GM12878 (cell line): ENCODE data around the gene OR2Z1. TPM values are rescaled to one million over a fixed set of nuclear protein-coding genes. Genes with fewer than 3 reads are reported as not detected.

ENCODE experiments used
- ATAC-seq: fragments of 200-7000 bp; cut with Tn5 transposase; 3 replicates; pipeline ENCODE4 v1.9.1; 2020; ENCODE audit warnings: mild to moderate bottlenecking, moderate library complexity
- BruUV-seq: library from RNA; stranded (reverse); fragments of 400-500 nt; replicated peaks from 2 replicates; lab custom pipeline; 2021; lab: Mats Ljungman, UMichigan
- CTCF ChIA-PET: fragments of 300-600 bp; sonication (Branson Sonifier 250); formaldehyde crosslinking; extraction: SDS; loops from one replicate; lab custom pipeline; 2021; ENCODE audit warnings: inconsistent platforms; lab: Yijun Ruan, JAX
- POLR2A ChIA-PET: fragments of 350-600 bp; formaldehyde crosslinking; extraction: SDS; loops from one replicate; lab custom pipeline; 2021; ENCODE audit warnings: inconsistent platforms; lab: Charles Lee
- RAD21 ChIA-PET: fragments of 300-600 bp; sonication (Branson Sonifier 250); formaldehyde crosslinking; loops from one replicate; lab custom pipeline; 2023; ENCODE audit warnings: antibody characterized with exemption; ENCODE audit not compliant: unreplicated experiment; lab: Charles Lee
- SMC1A ChIA-PET: fragments of 300-600 bp; sonication (Branson Sonifier 250); formaldehyde crosslinking; loops from one replicate; lab custom pipeline; 2023; ENCODE audit not compliant: unreplicated experiment, uncharacterized antibody; lab: Charles Lee
- DNase-seq: peaks from one replicate; pipeline ENCODE4 v3.0.0-alpha.2; 2011; ENCODE audit warnings: low read depth, low spot score
- FAIRE-seq: peaks from 3 replicates; lab custom pipeline; 2011; peaks lifted over from hg19 to GRCh38; lab: Jason Lieb, UNC
- H2AFZ ChIP-seq: 2 replicates; pipeline ENCODE4 v1.6.0; 2011; ENCODE audit warnings: low read depth, low read length, control low read depth; ENCODE audit not compliant: control insufficient read depth
- H3K27ac ChIP-seq: 2 replicates; pipeline ENCODE4 v1.5.1; 2011; ENCODE audit warnings: control low read depth; ENCODE audit not compliant: control insufficient read depth, insufficient read depth
- H3K27me3 ChIP-seq, 2 experiments: replicated peaks in 1 of 2; 2 replicates each; pipeline versions ENCODE4 v1.6.0 to v1.6.1; 2011; ENCODE audit warnings: low read length in 1 of 2; ENCODE audit not compliant: control insufficient read depth in 2 of 2, insufficient read depth in 2 of 2
- H3K36me3 ChIP-seq, 2 experiments: 2 replicates each; pipeline ENCODE4 v1.5.1; 2011; ENCODE audit warnings: low read length in 1 of 2; ENCODE audit not compliant: control insufficient read depth in 2 of 2, insufficient read depth in 2 of 2
- H3K4me1 ChIP-seq: 2 replicates; pipeline ENCODE4 v1.6.1; 2011; ENCODE audit warnings: mild to moderate bottlenecking, low read length, moderate library complexity, mixed read lengths; ENCODE audit not compliant: control insufficient read depth, insufficient read depth
- H3K4me2 ChIP-seq: 2 replicates; pipeline ENCODE4 v1.6.0; 2011; ENCODE audit warnings: control low read depth; ENCODE audit not compliant: control insufficient read depth, insufficient read depth
- H3K4me3 ChIP-seq: fragments of 200-600 bp; sonication (generic); 2 replicates; pipeline ENCODE4 v1.5.1; 2016
- H3K79me2 ChIP-seq: 2 replicates; pipeline ENCODE4 v1.6.0; 2011; ENCODE audit warnings: low read length; ENCODE audit not compliant: control insufficient read depth, insufficient read depth
- H3K9ac ChIP-seq: 2 replicates; pipeline ENCODE4 v1.8.0; 2011; ENCODE audit warnings: low read length, control low read depth, mixed read lengths; ENCODE audit not compliant: control insufficient read depth, insufficient read depth
- H3K9me3 ChIP-seq: replicated peaks from 3 replicates; pipeline ENCODE4 v1.5.1; 2011; ENCODE audit warnings: mild to moderate bottlenecking, low read length; ENCODE audit not compliant: control insufficient read depth, insufficient read depth
- H4K20me1 ChIP-seq: 2 replicates; pipeline ENCODE4 v1.6.0; 2011; ENCODE audit not compliant: control insufficient read depth, insufficient read depth
- BRCA1 ChIP-seq: IDR thresholded peaks from 2 replicates; pipeline ENCODE4 v1.6.1; 2011; ENCODE audit warnings: low read depth, low read length, improper control_type of control experiment
- EED ChIP-seq: sonication (generic); IDR thresholded peaks from 2 replicates; pipeline ENCODE4 v1.6.1; 2016; ENCODE audit warnings: antibody characterized with exemption, low read depth
- EP300 ChIP-seq, 2 experiments: fragments of 150-350 bp in 1 of 2; IDR thresholded peaks; 2 replicates each; pipeline ENCODE4 v1.6.1; 2011 to 2012; ENCODE audit warnings: low read depth in 2 of 2, low read length in 2 of 2, borderline replicate concordance in 1 of 2, improper control_type of control experiment in 1 of 2, inconsistent platforms in 1 of 2; ENCODE audit not compliant: control insufficient read depth in 1 of 2
- IKZF1 ChIP-seq: fragments of 450-650 bp; conservative IDR thresholded peaks from 2 replicates; pipeline ENCODE4 v1.6.1; 2017; ENCODE audit warnings: antibody characterized with exemption, mild to moderate bottlenecking
- MEF2B ChIP-seq: fragments of 450-650 bp; IDR thresholded peaks from 2 replicates; pipeline ENCODE4 v1.6.1; 2018; ENCODE audit warnings: mild to moderate bottlenecking, moderate library complexity; ENCODE audit not compliant: partially characterized antibody, poor library complexity, severe bottlenecking
- MTA3 ChIP-seq: IDR thresholded peaks from 2 replicates; pipeline ENCODE4 v1.6.1; 2012; ENCODE audit warnings: low read length, inconsistent platforms, borderline replicate concordance
- RAD21 ChIP-seq: IDR thresholded peaks from 2 replicates; pipeline ENCODE4 v1.6.1; 2011; ENCODE audit warnings: mild to moderate bottlenecking, low read depth, low read length, moderate library complexity; ENCODE audit not compliant: insufficient read depth
- ZBED1 ChIP-seq: IDR thresholded peaks from 2 replicates; pipeline ENCODE4 v1.6.1; 2016; ENCODE audit warnings: borderline replicate concordance
- WGBS: methylation state at CpG from one replicate; pipeline ENCODE4 v1.1.6; 2016; ENCODE audit warnings: low lambda C conversion rate; ENCODE audit not compliant: insufficient replicate concordance, insufficient coverage; ENCODE audit errors: missing lambda C conversion rate; 5-methylcytosine and 5-hydroxymethylcytosine counted together
- in situ Hi-C: fragments of 300-500 bp; cut with MboI; formaldehyde crosslinking; loops from 9 replicates; pipeline ENCODE4 v1.14.3; 2018; ENCODE audit warnings: mixed read lengths
- intact Hi-C: fragments of 100-400 bp; cut with micrococcal nuclease; formaldehyde crosslinking; loops from one replicate; pipeline ENCODE4 v1.14.2; 2022; ENCODE audit not compliant: unreplicated experiment
- polyA plus RNA-seq, 11 experiments: library from polyadenylated mRNA; depleted of rRNA in 4 of 11; unstranded in 6 of 11; stranded (reverse) in 5 of 11; fragments of >200 nt; fragmentation: Nextera tagmentation in 4 of 11; fragmentation: Illumina TruSeq in 1 of 11; extraction: Ambion mirVana in 4 of 11; extraction: Trizol in 1 of 11; gene quantifications; 1 replicate in 1 of 11; 2 replicates in 10 of 11; pipeline versions ENCODE4 v1.2.1 to v1.2.3, GENCODE V29; 2011 to 2016; ENCODE audit warnings: inconsistent platforms in 2 of 11, missing spikeins in 2 of 11, low read depth in 1 of 11
- total RNA-seq, 4 experiments: library from RNA; depleted of rRNA in 3 of 4; stranded (reverse); fragments of >200 nt in 3 of 4; fragmentation: Illumina TruSeq in 1 of 4; extraction: Trizol in 1 of 4; gene quantifications; 2 replicates each; pipeline versions ENCODE4 v1.2.1 to v1.2.3, GENCODE V29; 2013 to 2021
- TF ChIP-seq, protein P1 (sequence below): IDR thresholded peaks from 2 replicates; pipeline ENCODE4 v1.6.1; 2012; ENCODE audit warnings: low read depth, low read length, improper control_type of control experiment
- TF ChIP-seq, protein P2 (sequence below): fragments of 450-650 bp; IDR thresholded peaks from 2 replicates; pipeline ENCODE4 v1.6.1; 2017; ENCODE audit warnings: antibody characterized with exemption, mild to moderate bottlenecking, moderate library complexity
- TF ChIP-seq, protein P3 (sequence below): IDR thresholded peaks from 2 replicates; pipeline ENCODE4 v1.6.1; 2012; ENCODE audit warnings: low read depth, low read length, improper control_type of control experiment
- TF ChIP-seq, protein P4 (sequence below): IDR thresholded peaks from 2 replicates; pipeline ENCODE4 v1.6.1; 2012; ENCODE audit warnings: improper control_type of control experiment, low read depth, low read length; ENCODE audit not compliant: insufficient replicate concordance

The OR2Z1 gene
- total and polyA plus RNA-seq, 10 of the 15 experiments (the other 5 are each of a cell fraction or from before 2014, with no cell fraction given) = not detected

DNA sequence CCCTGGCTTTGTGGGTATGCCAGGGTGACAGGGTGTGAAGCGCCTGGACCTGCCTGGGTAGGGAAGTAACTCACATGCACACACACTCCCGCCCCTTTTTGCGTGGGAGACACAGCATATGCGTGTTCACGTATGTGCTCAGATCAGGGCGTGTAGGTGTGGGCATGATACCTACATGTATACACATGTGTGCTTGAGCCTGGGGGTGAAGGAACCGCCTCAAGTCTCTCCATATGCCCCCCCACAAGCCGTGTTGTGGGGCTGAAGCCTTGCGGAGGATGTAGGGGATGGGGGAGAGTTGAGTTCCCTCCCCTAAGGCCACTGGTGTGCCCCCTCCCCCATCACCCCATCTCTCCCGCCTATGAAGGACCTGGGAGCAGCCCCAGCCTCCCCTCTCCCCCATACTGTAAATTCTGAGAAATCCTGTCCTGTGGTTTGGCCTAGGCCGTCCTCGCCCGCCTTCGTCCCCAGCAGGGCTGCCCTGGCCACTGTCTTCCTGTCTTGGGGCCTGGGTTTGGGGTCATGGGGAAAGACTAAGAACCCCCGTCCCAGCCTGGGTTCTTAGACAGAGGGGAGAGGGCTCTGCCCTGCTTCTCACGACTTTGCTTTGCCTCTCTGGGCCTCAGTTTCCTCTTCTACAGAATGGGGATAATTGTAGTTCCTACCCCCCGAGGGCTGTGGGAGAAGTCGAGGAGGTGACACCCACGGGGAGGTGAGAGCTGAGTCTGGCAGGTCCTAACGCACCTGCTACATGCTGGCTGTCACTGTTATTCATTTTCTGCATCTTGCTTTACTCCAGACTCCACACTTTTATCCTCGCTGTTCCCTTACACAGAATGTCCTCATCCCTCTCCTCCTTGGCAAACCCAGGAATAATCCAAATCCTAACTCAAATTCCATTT lies 37.2 kb upstream of the OR2Z1 start:
- H3K9me3 ChIP-seq = no peaks in the 10 kb centered on the region; the same call in 2 of the 3 replicates
- no peak overlapping the region for H3K9ac ChIP-seq
- ChIA-PET POLR2A (interaction anchor here (0.6 kb wide), 1 partner anchor 317 kb away, joined by 3 read pairs; no protein-coding TSS in a partner anchor), CTCF (no interaction called here), SMC1A (no interaction called here), RAD21 (no interaction called here)
- H3K79me2 ChIP-seq = no peaks in the 10 kb centered on the region
- no peaks in the 10 kb centered on the region for H3K27me3 ChIP-seq
- DNase-seq = no peak
- ATAC-seq = no peak
- H3K4me2 ChIP-seq = no peak overlapping the region
- no peak overlapping the region for H3K4me3 ChIP-seq
- no peaks in the 10 kb centered on the region for H4K20me1 ChIP-seq
- in situ Hi-C loops = no loop called here
- WGBS = 31% methylated on average over 21 of the region's 21 CpGs
- no peak overlapping the region for H2AFZ ChIP-seq
- no peak for FAIRE-seq
- no peaks in the 10 kb centered on the region for H3K4me1 ChIP-seq
- no peak overlapping the region for H3K27ac ChIP-seq
- BruUV-seq = no TSS peak
- intact Hi-C loops = no loop called here
- H3K36me3 ChIP-seq = no peaks in the 10 kb centered on the region
- TF ChIP-seq ZBED1 (no peak), EP300 (IDR thresholded peaks at IDR 0.05; ENCODE audit: borderline replicate concordance in 1 of 2, control insufficient read depth in 1 of 2, low read depth in 2 of 2, low read length in 2 of 2) (no peak), EED (no peak), RAD21 (no peak), IKZF1 (no peak), MEF2B (no peak), MTA3 (no peak), BRCA1 (no peak)
- TF ChIP-seq, protein P1, sequence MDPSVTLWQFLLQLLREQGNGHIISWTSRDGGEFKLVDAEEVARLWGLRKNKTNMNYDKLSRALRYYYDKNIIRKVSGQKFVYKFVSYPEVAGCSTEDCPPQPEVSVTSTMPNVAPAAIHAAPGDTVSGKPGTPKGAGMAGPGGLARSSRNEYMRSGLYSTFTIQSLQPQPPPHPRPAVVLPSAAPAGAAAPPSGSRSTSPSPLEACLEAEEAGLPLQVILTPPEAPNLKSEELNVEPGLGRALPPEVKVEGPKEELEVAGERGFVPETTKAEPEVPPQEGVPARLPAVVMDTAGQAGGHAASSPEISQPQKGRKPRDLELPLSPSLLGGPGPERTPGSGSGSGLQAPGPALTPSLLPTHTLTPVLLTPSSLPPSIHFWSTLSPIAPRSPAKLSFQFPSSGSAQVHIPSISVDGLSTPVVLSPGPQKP = no peak
- TF ChIP-seq, protein P2, sequence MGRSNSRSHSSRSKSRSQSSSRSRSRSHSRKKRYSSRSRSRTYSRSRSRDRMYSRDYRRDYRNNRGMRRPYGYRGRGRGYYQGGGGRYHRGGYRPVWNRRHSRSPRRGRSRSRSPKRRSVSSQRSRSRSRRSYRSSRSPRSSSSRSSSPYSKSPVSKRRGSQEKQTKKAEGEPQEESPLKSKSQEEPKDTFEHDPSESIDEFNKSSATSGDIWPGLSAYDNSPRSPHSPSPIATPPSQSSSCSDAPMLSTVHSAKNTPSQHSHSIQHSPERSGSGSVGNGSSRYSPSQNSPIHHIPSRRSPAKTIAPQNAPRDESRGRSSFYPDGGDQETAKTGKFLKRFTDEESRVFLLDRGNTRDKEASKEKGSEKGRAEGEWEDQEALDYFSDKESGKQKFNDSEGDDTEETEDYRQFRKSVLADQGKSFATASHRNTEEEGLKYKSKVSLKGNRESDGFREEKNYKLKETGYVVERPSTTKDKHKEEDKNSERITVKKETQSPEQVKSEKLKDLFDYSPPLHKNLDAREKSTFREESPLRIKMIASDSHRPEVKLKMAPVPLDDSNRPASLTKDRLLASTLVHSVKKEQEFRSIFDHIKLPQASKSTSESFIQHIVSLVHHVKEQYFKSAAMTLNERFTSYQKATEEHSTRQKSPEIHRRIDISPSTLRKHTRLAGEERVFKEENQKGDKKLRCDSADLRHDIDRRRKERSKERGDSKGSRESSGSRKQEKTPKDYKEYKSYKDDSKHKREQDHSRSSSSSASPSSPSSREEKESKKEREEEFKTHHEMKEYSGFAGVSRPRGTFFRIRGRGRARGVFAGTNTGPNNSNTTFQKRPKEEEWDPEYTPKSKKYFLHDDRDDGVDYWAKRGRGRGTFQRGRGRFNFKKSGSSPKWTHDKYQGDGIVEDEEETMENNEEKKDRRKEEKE = no peak
- TF ChIP-seq, protein P3, sequence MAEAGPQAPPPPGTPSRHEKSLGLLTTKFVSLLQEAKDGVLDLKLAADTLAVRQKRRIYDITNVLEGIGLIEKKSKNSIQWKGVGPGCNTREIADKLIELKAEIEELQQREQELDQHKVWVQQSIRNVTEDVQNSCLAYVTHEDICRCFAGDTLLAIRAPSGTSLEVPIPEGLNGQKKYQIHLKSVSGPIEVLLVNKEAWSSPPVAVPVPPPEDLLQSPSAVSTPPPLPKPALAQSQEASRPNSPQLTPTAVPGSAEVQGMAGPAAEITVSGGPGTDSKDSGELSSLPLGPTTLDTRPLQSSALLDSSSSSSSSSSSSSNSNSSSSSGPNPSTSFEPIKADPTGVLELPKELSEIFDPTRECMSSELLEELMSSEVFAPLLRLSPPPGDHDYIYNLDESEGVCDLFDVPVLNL = no peak
- TF ChIP-seq, protein P4, sequence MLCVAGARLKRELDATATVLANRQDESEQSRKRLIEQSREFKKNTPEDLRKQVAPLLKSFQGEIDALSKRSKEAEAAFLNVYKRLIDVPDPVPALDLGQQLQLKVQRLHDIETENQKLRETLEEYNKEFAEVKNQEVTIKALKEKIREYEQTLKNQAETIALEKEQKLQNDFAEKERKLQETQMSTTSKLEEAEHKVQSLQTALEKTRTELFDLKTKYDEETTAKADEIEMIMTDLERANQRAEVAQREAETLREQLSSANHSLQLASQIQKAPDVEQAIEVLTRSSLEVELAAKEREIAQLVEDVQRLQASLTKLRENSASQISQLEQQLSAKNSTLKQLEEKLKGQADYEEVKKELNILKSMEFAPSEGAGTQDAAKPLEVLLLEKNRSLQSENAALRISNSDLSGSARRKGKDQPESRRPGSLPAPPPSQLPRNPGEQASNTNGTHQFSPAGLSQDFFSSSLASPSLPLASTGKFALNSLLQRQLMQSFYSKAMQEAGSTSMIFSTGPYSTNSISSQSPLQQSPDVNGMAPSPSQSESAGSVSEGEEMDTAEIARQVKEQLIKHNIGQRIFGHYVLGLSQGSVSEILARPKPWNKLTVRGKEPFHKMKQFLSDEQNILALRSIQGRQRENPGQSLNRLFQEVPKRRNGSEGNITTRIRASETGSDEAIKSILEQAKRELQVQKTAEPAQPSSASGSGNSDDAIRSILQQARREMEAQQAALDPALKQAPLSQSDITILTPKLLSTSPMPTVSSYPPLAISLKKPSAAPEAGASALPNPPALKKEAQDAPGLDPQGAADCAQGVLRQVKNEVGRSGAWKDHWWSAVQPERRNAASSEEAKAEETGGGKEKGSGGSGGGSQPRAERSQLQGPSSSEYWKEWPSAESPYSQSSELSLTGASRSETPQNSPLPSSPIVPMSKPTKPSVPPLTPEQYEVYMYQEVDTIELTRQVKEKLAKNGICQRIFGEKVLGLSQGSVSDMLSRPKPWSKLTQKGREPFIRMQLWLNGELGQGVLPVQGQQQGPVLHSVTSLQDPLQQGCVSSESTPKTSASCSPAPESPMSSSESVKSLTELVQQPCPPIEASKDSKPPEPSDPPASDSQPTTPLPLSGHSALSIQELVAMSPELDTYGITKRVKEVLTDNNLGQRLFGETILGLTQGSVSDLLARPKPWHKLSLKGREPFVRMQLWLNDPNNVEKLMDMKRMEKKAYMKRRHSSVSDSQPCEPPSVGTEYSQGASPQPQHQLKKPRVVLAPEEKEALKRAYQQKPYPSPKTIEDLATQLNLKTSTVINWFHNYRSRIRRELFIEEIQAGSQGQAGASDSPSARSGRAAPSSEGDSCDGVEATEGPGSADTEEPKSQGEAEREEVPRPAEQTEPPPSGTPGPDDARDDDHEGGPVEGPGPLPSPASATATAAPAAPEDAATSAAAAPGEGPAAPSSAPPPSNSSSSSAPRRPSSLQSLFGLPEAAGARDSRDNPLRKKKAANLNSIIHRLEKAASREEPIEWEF = no peak
